A549 (cell line): ENCODE results near the gene C1orf105.

Experiments used
- POLR2A ChIP-seq: IDR thresholded peaks from 2 replicates; pipeline ENCODE4 v1.6.1; 2012; ENCODE audit warnings: mild to moderate bottlenecking, low read length
- RAD21 ChIP-seq, 2 experiments: fragments of >200 bp in 1 of 2; sonication (Bioruptor Twin) in 1 of 2; formaldehyde crosslinking in 1 of 2; IDR thresholded peaks in 1 of 2; conservative IDR thresholded peaks in 1 of 2; 2 replicates in 1 of 2; 3 replicates in 1 of 2; pipeline ENCODE4 v1.6.1; 2012 to 2018; ENCODE audit warnings: inconsistent platforms in 1 of 2
- TF ChIP-seq, protein P1 (sequence below): fragments of >200 bp; sonication (Bioruptor Twin); formaldehyde crosslinking; IDR thresholded peaks from 3 replicates; pipeline ENCODE4 v1.5.1; 2016

DNA sequence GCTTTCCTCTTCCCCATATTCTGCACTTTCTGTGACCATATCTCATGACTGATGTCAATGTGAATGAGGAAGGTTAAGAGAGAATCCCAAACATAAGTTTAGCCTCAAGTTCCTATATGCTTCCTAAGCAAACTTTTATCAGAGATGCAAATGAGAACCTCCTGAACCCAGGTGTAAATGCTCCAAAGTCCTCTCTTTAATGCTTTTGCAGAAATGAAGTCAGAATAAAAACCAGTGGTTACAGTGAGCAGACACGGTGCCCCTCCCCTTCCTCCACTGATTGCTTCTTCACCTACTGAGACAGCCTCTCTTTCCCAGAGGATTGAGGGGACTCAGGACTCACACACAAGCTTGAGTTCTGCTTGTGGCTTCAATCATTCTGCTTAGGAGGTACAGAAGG lies 35.0 kb downstream of the C1orf105 start:
- TF ChIP-seq RAD21 (conservative IDR thresholded peaks at IDR 0.05 in 1 of 2, IDR thresholded peaks at IDR 0.05 in 1 of 2), result no peak
- TF ChIP-seq POLR2A, result no peak
- TF ChIP-seq, protein P1, sequence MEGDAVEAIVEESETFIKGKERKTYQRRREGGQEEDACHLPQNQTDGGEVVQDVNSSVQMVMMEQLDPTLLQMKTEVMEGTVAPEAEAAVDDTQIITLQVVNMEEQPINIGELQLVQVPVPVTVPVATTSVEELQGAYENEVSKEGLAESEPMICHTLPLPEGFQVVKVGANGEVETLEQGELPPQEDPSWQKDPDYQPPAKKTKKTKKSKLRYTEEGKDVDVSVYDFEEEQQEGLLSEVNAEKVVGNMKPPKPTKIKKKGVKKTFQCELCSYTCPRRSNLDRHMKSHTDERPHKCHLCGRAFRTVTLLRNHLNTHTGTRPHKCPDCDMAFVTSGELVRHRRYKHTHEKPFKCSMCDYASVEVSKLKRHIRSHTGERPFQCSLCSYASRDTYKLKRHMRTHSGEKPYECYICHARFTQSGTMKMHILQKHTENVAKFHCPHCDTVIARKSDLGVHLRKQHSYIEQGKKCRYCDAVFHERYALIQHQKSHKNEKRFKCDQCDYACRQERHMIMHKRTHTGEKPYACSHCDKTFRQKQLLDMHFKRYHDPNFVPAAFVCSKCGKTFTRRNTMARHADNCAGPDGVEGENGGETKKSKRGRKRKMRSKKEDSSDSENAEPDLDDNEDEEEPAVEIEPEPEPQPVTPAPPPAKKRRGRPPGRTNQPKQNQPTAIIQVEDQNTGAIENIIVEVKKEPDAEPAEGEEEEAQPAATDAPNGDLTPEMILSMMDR, result no peak
